GM12874 (cell line): ENCODE results near the gene CFAP107.

Source experiments
- CTCF ChIP-seq: IDR thresholded peaks from 2 replicates; pipeline ENCODE4 v1.5.1; 2011; ENCODE audit warnings: low read depth, mild to moderate bottlenecking, control low read depth, low read length, moderate library complexity; ENCODE audit not compliant: insufficient read depth

The CFAP107 gene

GRCh38 chr1:12745992-12746323 is at the start of gene CFAP107:
Gene CFAP107 (plus strand): TSS chr1:12746200. CDS start chr1:12746431, 231 bp downstream.
- TF ChIP-seq CTCF: no peak

GRCh38 chr1:12696658-12697057 is 49.3 kb upstream of the CFAP107 start:
- no peak for TF ChIP-seq CTCF

- TF ChIP-seq CTCF: no peak
Measured at GRCh38 chr1:12697397-12697796, 48.6 kb upstream of the CFAP107 start.

GRCh38 chr1:12703821-12704451 is 42.1 kb upstream of the CFAP107 start:
- TF ChIP-seq CTCF: no peak

- TF ChIP-seq CTCF: no peak
Measured at GRCh38 chr1:12706061-12706460, 39.9 kb upstream of the CFAP107 start.

- TF ChIP-seq CTCF: no peak
Measured at GRCh38 chr1:12708396-12709090, 37.5 kb upstream of the CFAP107 start.

- no peak for TF ChIP-seq CTCF
Measured at GRCh38 chr1:12709091-12709491, 36.9 kb upstream of the CFAP107 start.
